ENCODE data around the gene ESPL1.

GRCh38 chr12:53295891-53296219 lies 27.8 kb downstream of the ESPL1 start:
- TF ChIP-seq EZH2phosphoT487 (IDR thresholded peaks at IDR 0.05; ENCODE audit: borderline replicate concordance, low read depth, low read length), result no peak
- no peak for TF ChIP-seq CTCF (conservative IDR thresholded peaks at IDR 0.05; ENCODE audit: low read length)

Data from OCI-LY7 (cell line).